Transverse colon (tissue), 4 donors: ENCODE results near the gene ITGB8.

Experiments
- CTCF ChIP-seq, 5 experiments: fragments of 200-600 bp in 3 of 5; fragments of 450-650 bp in 2 of 5; sonication (generic) in 3 of 5; IDR thresholded peaks; 1 replicate in 2 of 5; 2 replicates in 3 of 5; pipeline ENCODE4 v1.5.1; 2016 to 2017; ENCODE audit warnings: antibody characterized with exemption in 5 of 5, inconsistent platforms in 3 of 5, mild to moderate bottlenecking in 2 of 5, moderate library complexity in 1 of 5
- EP300 ChIP-seq: sonication (generic); formaldehyde crosslinking; IDR thresholded peaks from one replicate; pipeline ENCODE4 v1.6.1; 2017; ENCODE audit warnings: antibody characterized with exemption, low read depth
- POLR2A ChIP-seq: fragments of 450-650 bp; IDR thresholded peaks from one replicate; pipeline ENCODE4 v1.6.1; 2016; ENCODE audit warnings: antibody characterized with exemption, mild to moderate bottlenecking, moderate library complexity
- POLR2AphosphoS5 ChIP-seq, 3 donors: sonication (generic); formaldehyde crosslinking; IDR thresholded peaks; one replicate each; pipeline ENCODE4 v1.6.1; 2016; ENCODE audit warnings: antibody characterized with exemption in 3 of 3

GRCh38 chr7:20328692-20329091, 2.0 kb upstream of the ITGB8 start:
- TF ChIP-seq POLR2A (no peak), CTCF (IDR thresholded peaks at IDR 0.05) (no peak), EP300 (no peak), POLR2AphosphoS5 (IDR thresholded peaks at IDR 0.05) (no peak)
